MCF 10A (cell line): Measurements from ENCODE around the gene CCDC171. TPM values are rescaled to one million over a fixed set of nuclear protein-coding genes. Genes with fewer than 3 reads are reported as not detected.

Experiments used
- BruUV-seq: library from RNA; stranded (reverse); fragments of 400-500 nt; replicated peaks from 2 replicates; lab custom pipeline; 2021; lab: Mats Ljungman, UMichigan
- CTCF ChIA-PET: fragments of 300-600 bp; sonication (Branson Sonifier 250); formaldehyde crosslinking; extraction: SDS; loops from one replicate; lab custom pipeline; 2021; ENCODE audit warnings: antibody characterized with exemption, inconsistent platforms; lab: Yijun Ruan, JAX
- POLR2A ChIA-PET: fragments of 300-600, 350-650 bp; sonication (Branson Sonifier 250); formaldehyde crosslinking; extraction: SDS; loops from one replicate; lab custom pipeline; 2020; ENCODE audit warnings: antibody characterized with exemption, inconsistent platforms; lab: Yijun Ruan, JAX
- DNase-seq: peaks from one replicate; pipeline ENCODE4 v3.0.0-alpha.2; 2018; ENCODE audit not compliant: unreplicated experiment
- H3K27ac Mint-ChIP-seq: one replicate; pipeline ENCODE4 v1.8.0; 2022; ENCODE audit warnings: mild to moderate bottlenecking, low read depth, mixed read lengths; ENCODE audit not compliant: unreplicated experiment
- H3K27me3 Mint-ChIP-seq: one replicate; pipeline ENCODE4 v1.8.0; 2022; ENCODE audit warnings: mixed read lengths; ENCODE audit not compliant: insufficient read depth, unreplicated experiment
- H3K36me3 Mint-ChIP-seq: one replicate; pipeline ENCODE4 v1.8.0; 2022; ENCODE audit warnings: mild to moderate bottlenecking, moderate library complexity, mixed read lengths; ENCODE audit not compliant: insufficient read depth, unreplicated experiment
- H3K4me1 Mint-ChIP-seq: one replicate; pipeline ENCODE4 v1.8.0; 2022; ENCODE audit warnings: mixed read lengths; ENCODE audit not compliant: insufficient read depth, unreplicated experiment
- H3K4me3 Mint-ChIP-seq: one replicate; pipeline ENCODE4 v1.8.0; 2022; ENCODE audit warnings: mild to moderate bottlenecking, moderate library complexity, mixed read lengths; ENCODE audit not compliant: unreplicated experiment
- H3K9me3 Mint-ChIP-seq: one replicate; pipeline ENCODE4 v1.8.0; 2022; ENCODE audit warnings: mixed read lengths; ENCODE audit not compliant: unreplicated experiment
- CTCF ChIP-seq: fragments of 200-600 bp; IDR thresholded peaks from one replicate; pipeline ENCODE4 v1.8.0; 2022; ENCODE audit warnings: antibody characterized with exemption, mild to moderate bottlenecking; ENCODE audit not compliant: unreplicated experiment
- intact Hi-C: fragments of 100-400 bp; cut with micrococcal nuclease; formaldehyde crosslinking; loops from 2 replicates; pipeline ENCODE4 v1.14.1; 2022
- total RNA-seq: library from RNA; stranded (reverse); gene quantifications from 2 replicates; pipeline ENCODE4 v1.2.3, GENCODE V29; 2022

The CCDC171 gene
- total RNA-seq, 1 experiment from 2014 or later: 1.7 TPM

DNA sequence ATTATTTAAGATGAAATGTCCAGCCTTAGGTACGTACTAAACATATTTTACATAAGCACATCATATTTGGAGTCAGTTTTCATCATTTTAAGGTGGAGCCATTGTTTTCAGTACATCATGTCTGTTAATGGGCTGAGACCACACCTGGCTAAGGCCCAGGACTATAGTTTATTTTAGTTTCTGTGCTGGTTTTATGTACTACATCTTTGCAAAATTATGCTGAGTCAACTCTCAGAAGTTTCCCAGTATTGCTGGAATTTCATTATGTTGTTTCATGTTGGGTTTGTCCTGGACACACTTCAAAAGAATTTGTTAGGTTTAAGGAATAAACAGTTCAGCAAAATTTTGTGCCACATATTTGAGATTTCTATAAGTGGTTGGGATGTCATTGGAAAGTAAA is 171.2 kb downstream of the CCDC171 start:
- TF ChIP-seq CTCF: no peak
- intact Hi-C loops: no loop called here
- Mint-ChIP-seq H3K4me3 (no peak overlapping the region), H3K9me3 (no peaks in the 10 kb centered on the region), H3K4me1 (peaks cover 15% of the 10 kb centered on the region), H3K27ac (peak overlapping the region; percentile 84), H3K36me3 (no peaks in the 10 kb centered on the region), H3K27me3 (no peaks in the 10 kb centered on the region)
- peak; percentile 80 for DNase-seq
- ChIA-PET POLR2A (interaction anchor here (0.9 to 1.7 kb wide), 4 partner anchors 11 to 213 kb away, joined by 4 to 13 read pairs (median 6); partner anchors contain the start of gene PSIP1), CTCF (interaction anchor here (1.0 kb wide), 1 partner anchor 28 kb away, joined by 3 read pairs; no protein-coding TSS in a partner anchor)
- BruUV-seq: no TSS peak

GRCh38 chr9:15724612-15725011 is 171.8 kb downstream of the CCDC171 start:
- Mint-ChIP-seq H3K27ac (peak overlapping the region; percentile 84), H3K36me3 (no peaks in the 10 kb centered on the region), H3K9me3 (no peaks in the 10 kb centered on the region), H3K4me3 (no peak overlapping the region), H3K27me3 (no peaks in the 10 kb centered on the region), H3K4me1 (peaks cover 15% of the 10 kb centered on the region)
- DNase-seq: no peak
- ChIA-PET POLR2A (interaction anchor here (0.6 to 1.7 kb wide), 6 partner anchors 10 to 214 kb away, joined by 3 to 13 read pairs (median 4); partner anchors contain the start of gene PSIP1), CTCF (interaction anchor here (1.0 to 1.2 kb wide), 2 partner anchors 15 to 29 kb away, joined by 3 read pairs; no protein-coding TSS in a partner anchor)
- no peak for TF ChIP-seq CTCF
- intact Hi-C loops: no loop called here
- BruUV-seq: no TSS peak

DNA sequence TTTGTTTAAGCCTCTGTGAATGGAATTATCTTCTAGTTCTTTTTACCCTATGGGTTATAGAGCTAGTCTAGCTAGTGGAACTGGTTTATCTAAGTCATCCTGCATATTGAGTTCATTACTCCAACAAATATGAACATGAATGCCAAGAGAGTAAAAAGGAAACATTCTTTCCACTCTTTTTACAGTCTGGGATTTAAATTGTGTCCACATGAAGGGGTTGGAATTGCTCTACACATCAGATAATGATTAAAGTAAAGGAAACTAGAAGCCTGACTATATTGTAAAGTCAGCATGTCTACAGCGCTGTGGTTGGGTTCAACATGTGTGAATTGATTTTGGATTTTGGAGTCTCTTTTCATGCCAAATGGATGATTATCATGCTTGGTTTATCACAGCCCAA is 173.1 kb downstream of the CCDC171 start:
- Mint-ChIP-seq H3K27ac (peak overlapping the region; percentile 19), H3K27me3 (no peaks in the 10 kb centered on the region), H3K4me1 (peaks cover 15% of the 10 kb centered on the region), H3K9me3 (no peaks in the 10 kb centered on the region), H3K4me3 (no peak overlapping the region), H3K36me3 (no peaks in the 10 kb centered on the region)
- ChIA-PET POLR2A (no interaction called here), CTCF (interaction anchor here (1.3 kb wide), 1 partner anchor 8 kb away, joined by 4 read pairs; no protein-coding TSS in a partner anchor)
- DNase-seq: no peak
- intact Hi-C loops: no loop called here
- BruUV-seq: no TSS peak
- no peak for TF ChIP-seq CTCF

DNA sequence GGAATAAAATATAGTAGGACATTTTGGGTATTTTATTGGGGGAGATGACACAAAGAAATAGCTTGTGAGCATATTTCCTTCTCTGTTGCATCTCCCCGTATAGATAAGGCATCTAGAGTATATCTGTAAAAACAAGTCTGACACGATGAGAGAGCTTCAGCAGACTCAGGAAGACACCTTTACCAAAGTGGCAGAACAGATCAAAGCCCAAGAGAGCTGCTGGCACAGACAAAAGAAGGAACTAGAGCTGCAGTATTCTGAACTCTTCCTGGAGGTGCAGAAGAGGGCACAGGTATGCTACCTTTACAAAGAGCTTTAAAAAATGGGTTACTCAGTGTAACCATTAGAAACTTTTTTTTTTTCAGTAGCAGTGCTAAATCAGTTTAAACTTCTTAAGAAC is 176.7 kb downstream of the CCDC171 start:
- peaks cover 4% of the 10 kb centered on the region for H3K4me1 Mint-ChIP-seq
- no peak overlapping the region for H3K4me3 Mint-ChIP-seq
- intact Hi-C loops: no loop called here
- no TSS peak for BruUV-seq
- H3K27ac Mint-ChIP-seq: no peak overlapping the region
- CTCF ChIA-PET: no interaction called here
- H3K27me3 Mint-ChIP-seq: no peaks in the 10 kb centered on the region
- TF ChIP-seq CTCF: no peak
- no peaks in the 10 kb centered on the region for H3K36me3 Mint-ChIP-seq
- no peak for DNase-seq
- POLR2A ChIA-PET: no interaction called here
- no peaks in the 10 kb centered on the region for H3K9me3 Mint-ChIP-seq
